ENCODE measurements around the gene SYAP1. TPM values are rescaled to one million over a fixed set of nuclear protein-coding genes. Genes with fewer than 3 reads are reported as not detected.

Gene SYAP1
- polyA plus RNA-seq, 1 donor (not counting 4 experiments of a cell fraction or from before 2014, with no cell fraction given): 20.3 TPM

DNA sequence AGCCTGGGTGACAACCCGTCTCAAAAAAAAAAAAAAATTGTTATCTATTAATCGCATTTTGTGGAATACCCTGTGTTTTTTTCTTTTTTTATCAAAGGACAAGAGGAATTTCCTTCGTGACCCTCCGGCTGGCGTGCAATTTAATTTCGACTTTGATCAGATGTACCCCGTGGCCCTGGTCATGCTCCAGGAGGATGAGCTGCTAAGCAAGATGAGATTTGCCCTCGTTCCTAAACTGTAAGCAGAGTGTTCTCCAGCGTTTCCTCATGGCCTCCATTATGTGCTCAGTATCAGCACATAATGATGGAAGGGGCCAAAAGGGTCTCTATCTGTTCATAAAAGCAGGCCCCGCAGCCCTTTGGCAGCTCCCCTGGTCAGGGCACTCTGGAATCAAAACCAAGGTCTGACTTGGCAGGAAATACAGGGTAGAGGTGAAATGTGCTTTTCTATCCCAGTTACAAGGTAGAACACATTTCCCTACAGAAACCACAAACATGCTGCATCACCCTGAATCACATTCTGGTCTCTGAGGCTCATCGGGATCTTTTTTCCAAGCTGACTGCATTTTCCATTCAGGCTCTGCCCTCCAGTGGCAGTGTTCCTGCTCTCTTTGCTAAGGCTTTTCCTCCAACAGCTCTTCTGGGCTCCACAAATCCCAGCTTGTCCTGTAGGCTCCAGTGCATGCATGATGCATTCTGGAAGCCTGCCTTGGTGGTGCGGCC is 24.4 kb downstream of the SYAP1 start:
- peak; percentile 96 for FAIRE-seq
- dilution Hi-C loops (cut with MboI; ENCODE audit: extremely low pct_ligation_motif_present, low sequenced_read_pairs): no loop called here
- H3K4me2 ChIP-seq (ENCODE audit: control insufficient read depth, extremely low read depth, insufficient read depth, low read depth, low read length): no peak overlapping the region
- no peak for TF ChIP-seq EZH2 (IDR thresholded peaks at IDR 0.05; ENCODE audit: low read length)
- TF ChIP-seq, protein P1, sequence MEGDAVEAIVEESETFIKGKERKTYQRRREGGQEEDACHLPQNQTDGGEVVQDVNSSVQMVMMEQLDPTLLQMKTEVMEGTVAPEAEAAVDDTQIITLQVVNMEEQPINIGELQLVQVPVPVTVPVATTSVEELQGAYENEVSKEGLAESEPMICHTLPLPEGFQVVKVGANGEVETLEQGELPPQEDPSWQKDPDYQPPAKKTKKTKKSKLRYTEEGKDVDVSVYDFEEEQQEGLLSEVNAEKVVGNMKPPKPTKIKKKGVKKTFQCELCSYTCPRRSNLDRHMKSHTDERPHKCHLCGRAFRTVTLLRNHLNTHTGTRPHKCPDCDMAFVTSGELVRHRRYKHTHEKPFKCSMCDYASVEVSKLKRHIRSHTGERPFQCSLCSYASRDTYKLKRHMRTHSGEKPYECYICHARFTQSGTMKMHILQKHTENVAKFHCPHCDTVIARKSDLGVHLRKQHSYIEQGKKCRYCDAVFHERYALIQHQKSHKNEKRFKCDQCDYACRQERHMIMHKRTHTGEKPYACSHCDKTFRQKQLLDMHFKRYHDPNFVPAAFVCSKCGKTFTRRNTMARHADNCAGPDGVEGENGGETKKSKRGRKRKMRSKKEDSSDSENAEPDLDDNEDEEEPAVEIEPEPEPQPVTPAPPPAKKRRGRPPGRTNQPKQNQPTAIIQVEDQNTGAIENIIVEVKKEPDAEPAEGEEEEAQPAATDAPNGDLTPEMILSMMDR (optimal IDR thresholded peaks at IDR 0.05 in 1 of 3, IDR thresholded peaks at IDR 0.05 in 1 of 3, conservative IDR thresholded peaks at IDR 0.05 in 1 of 3; ENCODE audit: extremely low read depth in 1 of 3, insufficient read depth in 2 of 3, low read length in 3 of 3): peak; percentile 49 to 75 (median 69)
- no peak for DNase-seq (ENCODE audit: low read depth, low spot score)
- H3K9ac ChIP-seq (ENCODE audit: control insufficient read depth, extremely low read depth, insufficient read depth, low read length): no peak overlapping the region
- peaks cover 23 to 28% of the 10 kb centered on the region in 2 experiments for H3K36me3 ChIP-seq (ENCODE audit: control insufficient read depth in 2 of 2, extremely low read depth in 1 of 2, insufficient read depth in 2 of 2, low read length in 2 of 2)
- no peaks in the 10 kb centered on the region for H3K27me3 ChIP-seq (ENCODE audit: control insufficient read depth, extremely low read depth, insufficient read depth, low read length)
- H4K20me1 ChIP-seq (ENCODE audit: control insufficient read depth, extremely low read depth, insufficient read depth, low read length): no peaks in the 10 kb centered on the region
- H3K79me2 ChIP-seq (ENCODE audit: control insufficient read depth, insufficient read depth, low read length): no peaks in the 10 kb centered on the region
- H2AFZ ChIP-seq (ENCODE audit: control insufficient read depth, low read length): no peak overlapping the region
- peaks cover 12% of the 10 kb centered on the region for H3K4me1 ChIP-seq (ENCODE audit: control insufficient read depth, extremely low read depth, insufficient read depth, low read length)
- no peaks in the 10 kb centered on the region for H3K9me3 ChIP-seq (ENCODE audit: control insufficient read depth, low read depth, low read length)
- no peaks in the 10 kb centered on the region for H3K9me1 ChIP-seq (ENCODE audit: control insufficient read depth, extremely low read depth, insufficient read depth, low read length)
- no peak overlapping the region for H3K4me3 ChIP-seq (ENCODE audit: control insufficient read depth in 2 of 3, extremely low read depth in 1 of 3, insufficient read depth in 2 of 3, low read depth in 1 of 3, low read length in 3 of 3)
- H3K27ac ChIP-seq (ENCODE audit: control insufficient read depth, insufficient read depth, low read length): peak overlapping the region; percentile 24

DNA sequence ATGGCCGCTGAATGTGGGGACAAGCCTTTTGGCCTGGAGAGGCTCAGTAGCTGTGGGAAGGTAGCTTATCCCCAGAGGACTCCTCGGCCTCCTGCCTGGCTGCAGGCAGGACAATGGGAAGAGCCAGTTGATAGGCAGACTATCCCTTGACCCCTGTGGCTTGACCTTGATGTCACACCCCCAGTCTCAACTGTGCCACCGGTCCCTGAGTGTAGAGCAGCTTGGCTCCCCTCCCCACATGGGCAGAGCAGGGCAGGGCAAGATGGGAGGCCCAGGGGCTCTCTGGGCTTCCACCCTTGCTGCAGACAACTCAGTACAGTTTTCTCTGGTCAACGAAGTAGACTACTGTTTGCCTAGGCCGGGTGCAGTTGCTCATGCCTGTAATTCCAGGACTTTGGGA is 25.7 kb downstream of the SYAP1 start:
- Histone ChIP-seq H3K9me1 (ENCODE audit: control insufficient read depth, extremely low read depth, insufficient read depth, low read length) (no peaks in the 10 kb centered on the region), H3K36me3 (ENCODE audit: control insufficient read depth in 2 of 2, extremely low read depth in 1 of 2, insufficient read depth in 2 of 2, low read length in 2 of 2) (peaks cover 18 to 28% of the 10 kb centered on the region in 2 experiments), H2AFZ (ENCODE audit: control insufficient read depth, low read length) (no peak overlapping the region), H3K4me2 (ENCODE audit: control insufficient read depth, extremely low read depth, insufficient read depth, low read depth, low read length) (no peak overlapping the region), H3K27ac (ENCODE audit: control insufficient read depth, insufficient read depth, low read length) (no peak overlapping the region), H3K9me3 (ENCODE audit: control insufficient read depth, low read depth, low read length) (no peaks in the 10 kb centered on the region), H4K20me1 (ENCODE audit: control insufficient read depth, extremely low read depth, insufficient read depth, low read length) (no peaks in the 10 kb centered on the region), H3K4me3 (ENCODE audit: control insufficient read depth in 2 of 3, extremely low read depth in 1 of 3, insufficient read depth in 2 of 3, low read depth in 1 of 3, low read length in 3 of 3) (no peak overlapping the region), H3K4me1 (ENCODE audit: control insufficient read depth, extremely low read depth, insufficient read depth, low read length) (peaks cover 12% of the 10 kb centered on the region), H3K79me2 (ENCODE audit: control insufficient read depth, insufficient read depth, low read length) (no peaks in the 10 kb centered on the region), H3K27me3 (ENCODE audit: control insufficient read depth, extremely low read depth, insufficient read depth, low read length) (no peaks in the 10 kb centered on the region), H3K9ac (ENCODE audit: control insufficient read depth, extremely low read depth, insufficient read depth, low read length) (no peak overlapping the region)
- dilution Hi-C loops (cut with MboI; ENCODE audit: extremely low pct_ligation_motif_present, low sequenced_read_pairs): no loop called here
- FAIRE-seq (no peak), DNase-seq (ENCODE audit: low read depth, low spot score) (no peak)
- TF ChIP-seq, protein P1 (optimal IDR thresholded peaks at IDR 0.05 in 1 of 3, IDR thresholded peaks at IDR 0.05 in 1 of 3, conservative IDR thresholded peaks at IDR 0.05 in 1 of 3; ENCODE audit: extremely low read depth in 1 of 3, insufficient read depth in 2 of 3, low read length in 3 of 3): no peak
- no peak for TF ChIP-seq EZH2 (IDR thresholded peaks at IDR 0.05; ENCODE audit: low read length)

All from keratinocyte (primary cell).